Brain microvascular endothelial cell (primary cell): ENCODE results near the gene RRP1B.
A peak's percentile ranks its signal among the peaks of the same experiment; 100 is the strongest.
"Not testable (repeated sequence)": the region's sequence is repeated elsewhere in the genome, so short reads cannot be mapped to it uniquely, and the experiment has no call there.

ENCODE experiments used
- DNase-seq: peaks from one replicate; pipeline ENCODE4 v3.0.0-alpha.2; 2020
- H3K27ac ChIP-seq: fragments of 250-450 bp; sonication (Bioruptor Pico); 2 replicates; pipeline ENCODE4 v1.5.1; 2020; ENCODE audit warnings: mild to moderate bottlenecking, moderate library complexity
- H3K27me3 ChIP-seq: fragments of 250-450 bp; sonication (Bioruptor Pico); replicated peaks from 2 replicates; pipeline ENCODE4 v1.5.1; 2020; ENCODE audit warnings: mild to moderate bottlenecking
- H3K36me3 ChIP-seq: fragments of 250-450 bp; sonication (Bioruptor Pico); replicated peaks from 2 replicates; pipeline ENCODE4 v1.5.1; 2020; ENCODE audit warnings: mild to moderate bottlenecking
- H3K4me3 ChIP-seq: 2 replicates; pipeline ENCODE4 v1.5.1; 2011; ENCODE audit warnings: low read depth, mild to moderate bottlenecking, control low read depth, low read length, moderate library complexity
- CTCF ChIP-seq: IDR thresholded peaks from 2 replicates; pipeline ENCODE4 v1.5.1; 2011; ENCODE audit warnings: low read depth, mild to moderate bottlenecking, moderate library complexity, low read length, control low read depth, inconsistent platforms; ENCODE audit errors: missing control alignments
- in situ Hi-C: cut with HindIII; loops from 2 replicates; pipeline ENCODE4 v1.10.0; 2017; ENCODE audit warnings: low sequenced_read_pairs, low pct_ligation_motif_present

Gene RRP1B

GRCh38 chr21:43696214-43696613, 36.9 kb downstream of the RRP1B start:
- Histone ChIP-seq H3K4me3 (no peak overlapping the region), H3K36me3 (peaks cover 30% of the 10 kb centered on the region), H3K27me3 (no peaks in the 10 kb centered on the region), H3K27ac (no peak overlapping the region)
- TF ChIP-seq CTCF, result no peak
- no peak for DNase-seq
- in situ Hi-C loops, result no loop called here

- in situ Hi-C loops, result no loop called here
- TF ChIP-seq CTCF, result no peak
- no peak for DNase-seq
- peaks cover 17% of the 10 kb centered on the region for H3K36me3 ChIP-seq
- H3K27ac ChIP-seq, result no peak overlapping the region
- no peaks in the 10 kb centered on the region for H3K27me3 ChIP-seq
- H3K4me3 ChIP-seq, result no peak overlapping the region
These were observed 38.6 kb downstream of the RRP1B start for GRCh38 chr21:43697758-43698643.

GRCh38 chr21:43699492-43699777, 40.1 kb downstream of the RRP1B start:
- H3K36me3 ChIP-seq, in situ Hi-C loops, DNase-seq: not testable (repeated sequence)

GRCh38 chr21:43699933-43700599, 40.7 kb downstream of the RRP1B start:
- DNase-seq, result no peak
- no peak overlapping the region for H3K27ac ChIP-seq
- peaks cover 2% of the 10 kb centered on the region for H3K36me3 ChIP-seq
- no peaks in the 10 kb centered on the region for H3K27me3 ChIP-seq
- in situ Hi-C loops, result no loop called here
- TF ChIP-seq CTCF, result no peak
- H3K4me3 ChIP-seq, result no peak overlapping the region

More at GRCh38 chr21:43699492-43699777, 40.1 kb downstream of the RRP1B start:
- H3K27ac ChIP-seq, H3K27me3 ChIP-seq, H3K4me3 ChIP-seq: not testable (repeated sequence)

GRCh38 chr21:43701936-43702784, 42.8 kb downstream of the RRP1B start:
- Histone ChIP-seq H3K36me3 (no peaks in the 10 kb centered on the region), H3K4me3 (no peak overlapping the region), H3K27me3 (no peaks in the 10 kb centered on the region), H3K27ac (peak overlapping the region; percentile 39)
- in situ Hi-C loops, result no loop called here
- DNase-seq, result no peak
- no peak for TF ChIP-seq CTCF

GRCh38 chr21:43702785-43703034, 43.4 kb downstream of the RRP1B start:
- Histone ChIP-seq H3K27me3 (no peaks in the 10 kb centered on the region), H3K4me3 (peak overlapping the region; percentile 15)

More at GRCh38 chr21:43702785-43703034, 43.4 kb downstream of the RRP1B start:
- DNase-seq, result peak; percentile 49
- in situ Hi-C loops, result no loop called here
- no peaks in the 10 kb centered on the region for H3K36me3 ChIP-seq
- peak overlapping the region; percentile 39 for H3K27ac ChIP-seq
- no peak for TF ChIP-seq CTCF
